Ovary (tissue), 9 donors: ENCODE results near the gene SYTL3. TPM values are rescaled to one million over a fixed set of nuclear protein-coding genes. Genes with fewer than 3 reads are reported as not detected.

Experiments
- DNase-seq, 5 donors: peaks; one replicate each; pipeline ENCODE4 v3.0.0-alpha.2; 2019 to 2020
- H3K27ac ChIP-seq, 2 donors: fragments of 200-600 bp; one replicate each; pipeline versions ENCODE4 v1.5.1 to v1.8.0; 2019 to 2022
- H3K27me3 ChIP-seq: fragments of 200-600 bp; one replicate; pipeline ENCODE4 v1.8.0; 2022
- H3K36me3 ChIP-seq: fragments of 200-600 bp; sonication (generic); one replicate; pipeline ENCODE4 v1.5.1; 2019
- H3K4me1 ChIP-seq: one replicate; pipeline ENCODE4 v1.8.1; 2013; ENCODE audit warnings: mild to moderate bottlenecking, moderate library complexity; ENCODE audit not compliant: insufficient read depth
- H3K4me3 ChIP-seq: fragments of 200-600 bp; sonication (generic); one replicate; pipeline ENCODE4 v1.5.1; 2017
- H3K9me3 ChIP-seq, 2 donors: fragments of 200-600 bp in 1 of 2; sonication (generic) in 1 of 2; one replicate each; pipeline versions ENCODE4 v1.5.1 to v1.8.1; 2013 to 2019; ENCODE audit warnings: mild to moderate bottlenecking in 1 of 2, moderate library complexity in 1 of 2
- EP300 ChIP-seq: sonication (generic); formaldehyde crosslinking; IDR thresholded peaks from one replicate; pipeline ENCODE4 v1.6.1; 2017; ENCODE audit warnings: antibody characterized with exemption
- POLR2A ChIP-seq: fragments of 450-650 bp; IDR thresholded peaks from one replicate; pipeline ENCODE4 v1.6.1; 2017; ENCODE audit warnings: antibody characterized with exemption, mild to moderate bottlenecking, moderate library complexity
- WGBS, 3 donors: extraction: QIAGEN DNeasy Blood & Tissue Kit in 1 of 3; methylation state at CpG; one replicate each; pipeline versions ENCODE4 v1.1.5 to v1.1.7; 2013 to 2017; 5-methylcytosine and 5-hydroxymethylcytosine counted together
- intact Hi-C, 4 donors: fragments of 100-400 bp; cut with DNase I; formaldehyde crosslinking; loops; one replicate each; pipeline versions ENCODE4 v1.11.0 to v1.15.1; 2022 to 2023
- polyA plus RNA-seq, 2 donors: library from polyadenylated mRNA; stranded (reverse); fragments of 200-250 nt in 1 of 2; fragments of 350-450 nt in 1 of 2; fragmentation: Illumina TruSeq in 1 of 2; extraction: RNeasy Lipid Tissue Mini Kit (QIAGEN cat#74804) in 1 of 2; gene quantifications; one replicate each; pipeline ENCODE4 v1.2.3, GENCODE V29; 2013 to 2014
- total RNA-seq, 7 donors: library from RNA; depleted of rRNA in 2 of 7; stranded (reverse); fragments of >200 nt in 2 of 7; fragmentation: NEBNext Ultra II Directional in 3 of 7; extraction: Animal tissue kit (Norgen Biotek cat#: 25700) in 3 of 7; gene quantifications; one replicate each; pipeline versions ENCODE4 v1.1.0 to v1.2.4, GENCODE V29; 2016 to 2023
- TF ChIP-seq, protein P1 (sequence below), 3 donors: fragments of 450-650 bp in 2 of 3; fragments of 200-600 bp in 1 of 3; IDR thresholded peaks; one replicate each; pipeline versions ENCODE4 v1.5.1 to v1.8.0; 2016 to 2022; ENCODE audit warnings: antibody characterized with exemption in 3 of 3, mild to moderate bottlenecking in 1 of 3
- donor health status: DM: no; HTN: no; CAD: no; lungs with moderate emphysema.
- donor health status: DM: no; HTN: no; CAD: no.
- donor health status: Bipolar disorder and iron deficiency.
- donor health status: DM: yes; HTN: yes; CAD: no.
- donor health status: DM: no; HTN: no; CAD: no.
- donor health status: DM: yes; HTN: yes; CAD: no.

The SYTL3 gene
- total and polyA plus RNA-seq, 9 donors, result 1.7 to 7.8 (median 2.5) TPM

DNA sequence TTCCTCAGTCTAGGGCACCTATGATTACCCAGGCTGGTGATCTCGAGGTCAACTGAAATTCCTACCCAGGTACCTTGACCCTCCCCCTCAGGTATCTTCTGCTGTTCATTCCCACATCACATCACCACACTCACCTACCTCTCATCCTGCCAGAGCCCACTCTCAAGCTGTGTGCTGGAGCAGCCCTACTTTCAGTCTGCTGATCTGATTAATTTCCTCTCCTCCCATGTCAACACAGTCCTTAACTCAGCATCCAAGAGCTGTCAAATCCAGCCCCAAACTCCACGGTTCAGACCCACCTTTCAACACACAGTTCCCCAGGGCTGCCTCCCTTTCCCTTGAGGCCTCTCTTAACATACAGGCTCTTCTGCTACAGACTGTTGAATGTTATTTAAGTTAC lies 126.9 kb downstream of the SYTL3 start:
- H3K9me3 ChIP-seq, result no peaks in the 10 kb centered on the region
- no peak overlapping the region for H3K27ac ChIP-seq
- TF ChIP-seq EP300 (no peak), POLR2A (no peak)
- TF ChIP-seq, protein P1, sequence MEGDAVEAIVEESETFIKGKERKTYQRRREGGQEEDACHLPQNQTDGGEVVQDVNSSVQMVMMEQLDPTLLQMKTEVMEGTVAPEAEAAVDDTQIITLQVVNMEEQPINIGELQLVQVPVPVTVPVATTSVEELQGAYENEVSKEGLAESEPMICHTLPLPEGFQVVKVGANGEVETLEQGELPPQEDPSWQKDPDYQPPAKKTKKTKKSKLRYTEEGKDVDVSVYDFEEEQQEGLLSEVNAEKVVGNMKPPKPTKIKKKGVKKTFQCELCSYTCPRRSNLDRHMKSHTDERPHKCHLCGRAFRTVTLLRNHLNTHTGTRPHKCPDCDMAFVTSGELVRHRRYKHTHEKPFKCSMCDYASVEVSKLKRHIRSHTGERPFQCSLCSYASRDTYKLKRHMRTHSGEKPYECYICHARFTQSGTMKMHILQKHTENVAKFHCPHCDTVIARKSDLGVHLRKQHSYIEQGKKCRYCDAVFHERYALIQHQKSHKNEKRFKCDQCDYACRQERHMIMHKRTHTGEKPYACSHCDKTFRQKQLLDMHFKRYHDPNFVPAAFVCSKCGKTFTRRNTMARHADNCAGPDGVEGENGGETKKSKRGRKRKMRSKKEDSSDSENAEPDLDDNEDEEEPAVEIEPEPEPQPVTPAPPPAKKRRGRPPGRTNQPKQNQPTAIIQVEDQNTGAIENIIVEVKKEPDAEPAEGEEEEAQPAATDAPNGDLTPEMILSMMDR (IDR thresholded peaks at IDR 0.05), result no peak
- H3K27me3 ChIP-seq, result no peaks in the 10 kb centered on the region
- no peak overlapping the region for H3K4me3 ChIP-seq
- no peaks in the 10 kb centered on the region for H3K36me3 ChIP-seq
- H3K4me1 ChIP-seq, result peaks cover 3% of the 10 kb centered on the region
- WGBS, 3 donors, result 84 to 93% (median 87%) methylated on average over 2 of the region's 2 CpGs
- intact Hi-C loops, result no loop called here
- DNase-seq, result no peak

DNA sequence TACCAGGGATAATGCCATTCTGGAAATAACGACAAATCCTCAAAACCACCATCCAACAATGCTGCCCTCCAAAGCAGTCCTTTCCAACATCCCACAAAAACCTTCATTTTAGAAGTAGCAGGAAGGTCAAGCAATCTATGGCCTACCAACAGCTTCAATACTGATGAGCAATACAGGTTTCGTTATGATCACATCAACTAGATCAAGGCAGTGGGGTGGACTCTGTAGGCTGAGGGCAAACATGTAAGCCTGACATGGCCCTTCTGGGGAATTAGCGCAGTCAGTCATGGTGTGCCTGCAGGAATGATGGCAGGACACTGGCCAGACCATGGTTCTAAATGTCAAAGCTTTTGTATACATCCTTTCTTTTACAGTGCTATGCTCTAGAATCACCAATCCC lies 127.7 kb downstream of the SYTL3 start:
- 94 to 99% (median 98%) methylated on average over 3 of the region's 3 CpGs for WGBS, 3 donors
- DNase-seq, result no peak
- intact Hi-C loops, result no loop called here
- Histone ChIP-seq H3K27ac (no peak overlapping the region), H3K27me3 (no peaks in the 10 kb centered on the region), H3K4me3 (no peak overlapping the region), H3K36me3 (no peaks in the 10 kb centered on the region), H3K9me3 (no peaks in the 10 kb centered on the region), H3K4me1 (peaks cover 3% of the 10 kb centered on the region)
- TF ChIP-seq POLR2A (no peak), EP300 (no peak)
- TF ChIP-seq, protein P1 (IDR thresholded peaks at IDR 0.05), result no peak

DNA sequence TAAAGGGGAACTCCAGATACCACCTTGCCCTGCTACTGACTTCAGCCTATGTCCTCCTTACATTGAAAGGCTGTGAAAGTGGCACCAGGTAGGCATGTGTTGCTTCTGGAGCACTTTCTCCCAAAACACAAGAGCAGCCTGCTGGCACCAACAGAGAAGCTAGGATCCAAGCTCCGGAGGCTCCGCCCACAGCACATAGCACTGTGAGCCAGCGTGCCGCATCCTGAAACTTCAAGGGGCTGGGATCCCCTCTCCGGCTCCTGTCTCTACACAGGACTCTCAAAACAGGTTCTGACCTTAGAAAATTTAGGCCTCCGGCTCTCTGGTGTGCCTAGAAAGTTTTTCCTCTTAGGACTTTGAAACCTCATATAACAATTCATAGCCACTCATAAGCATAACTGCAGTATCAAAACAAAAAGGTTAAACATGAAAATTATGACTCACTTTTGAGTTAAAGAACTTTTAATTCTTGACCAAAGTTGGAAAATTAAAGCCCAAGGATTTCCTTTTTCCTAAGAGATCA lies 128.2 kb downstream of the SYTL3 start:
- no peak overlapping the region for H3K27ac ChIP-seq
- H3K36me3 ChIP-seq, result no peaks in the 10 kb centered on the region
- DNase-seq, result no peak
- H3K27me3 ChIP-seq, result no peaks in the 10 kb centered on the region
- H3K9me3 ChIP-seq, result no peaks in the 10 kb centered on the region
- intact Hi-C loops, result no loop called here
- no peak overlapping the region for H3K4me3 ChIP-seq
- H3K4me1 ChIP-seq, result peaks cover 3% of the 10 kb centered on the region
- TF ChIP-seq POLR2A (no peak), EP300 (no peak)
- TF ChIP-seq, protein P1 (IDR thresholded peaks at IDR 0.05), result no peak
- WGBS, 3 donors, result 96 to 98% (median 97%) methylated on average over 6 of the region's 6 CpGs

DNA sequence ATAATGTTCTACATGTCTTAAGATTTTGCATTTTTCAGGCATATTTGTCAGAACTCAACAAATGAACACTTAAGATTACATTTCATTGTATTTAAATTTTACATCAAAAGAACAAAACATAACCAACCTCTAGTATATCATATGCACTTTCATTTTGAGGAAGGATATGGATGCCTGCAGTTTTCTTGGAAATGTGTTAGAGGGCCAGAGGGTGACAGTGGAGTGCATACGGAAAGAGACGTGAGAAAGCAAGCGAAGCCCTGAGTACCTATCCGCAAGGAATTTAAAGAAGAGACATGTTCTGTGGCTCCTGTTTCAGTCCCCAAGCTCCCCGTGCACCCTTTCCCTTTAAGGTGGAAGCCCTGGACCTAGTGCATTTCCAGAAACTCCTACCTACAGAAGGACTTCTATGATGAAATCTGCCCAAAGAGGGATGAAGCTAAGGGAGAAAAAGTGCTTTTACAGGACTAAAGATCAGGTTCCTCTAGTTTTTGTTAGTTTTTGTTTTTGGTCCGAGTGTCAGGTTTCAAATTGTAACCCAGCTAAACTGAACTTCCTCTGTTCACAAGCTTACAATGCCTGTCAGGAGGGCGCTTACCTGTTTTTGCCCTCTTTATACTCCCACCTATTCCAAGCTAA lies 130.5 kb downstream of the SYTL3 start:
- whole genome bisulfite sequencing, 3 donors, result 94 to 95% (median 95%) methylated on average over 7 of the region's 7 CpGs
- Histone ChIP-seq H3K27ac (no peak overlapping the region), H3K36me3 (no peaks in the 10 kb centered on the region), H3K9me3 (no peaks in the 10 kb centered on the region), H3K27me3 (no peaks in the 10 kb centered on the region), H3K4me1 (no peaks in the 10 kb centered on the region), H3K4me3 (no peak overlapping the region)
- intact Hi-C loops, result no loop called here
- TF ChIP-seq, protein P1 (IDR thresholded peaks at IDR 0.05), result no peak
- TF ChIP-seq POLR2A (no peak), EP300 (no peak)
- no peak for DNase-seq
